Epithelial cell of proximal tubule (primary cell): ENCODE data around the gene INTS7. TPM values are rescaled to one million over a fixed set of nuclear protein-coding genes. Genes with fewer than 3 reads are reported as not detected.
"Not testable (repeated sequence)": the region's sequence is repeated elsewhere in the genome, so short reads cannot be mapped to it uniquely, and the experiment has no call there.

Experiments
- DNase-seq: peaks from one replicate; pipeline ENCODE4 v3.0.0-alpha.2; 2011; ENCODE audit warnings: low read depth
- H3K4me3 ChIP-seq: 2 replicates; pipeline ENCODE4 v1.5.1; 2011; ENCODE audit warnings: low read depth, mild to moderate bottlenecking, low read length
- total RNA-seq: library from RNA; depleted of rRNA; stranded (reverse); fragments of >200 nt; gene quantifications from 2 replicates; pipeline ENCODE4 v1.2.3, GENCODE V29; 2015
- TF ChIP-seq, protein P1 (sequence below): conservative IDR thresholded peaks from 2 replicates; pipeline ENCODE4 v1.5.1; 2012; ENCODE audit warnings: low read depth, mild to moderate bottlenecking, low read length

The INTS7 gene
- total RNA-seq, 1 donor from 2014 or later: 17.8 TPM

- H3K4me3 ChIP-seq: no peak overlapping the region
- DNase-seq: no peak
- TF ChIP-seq, protein P1, sequence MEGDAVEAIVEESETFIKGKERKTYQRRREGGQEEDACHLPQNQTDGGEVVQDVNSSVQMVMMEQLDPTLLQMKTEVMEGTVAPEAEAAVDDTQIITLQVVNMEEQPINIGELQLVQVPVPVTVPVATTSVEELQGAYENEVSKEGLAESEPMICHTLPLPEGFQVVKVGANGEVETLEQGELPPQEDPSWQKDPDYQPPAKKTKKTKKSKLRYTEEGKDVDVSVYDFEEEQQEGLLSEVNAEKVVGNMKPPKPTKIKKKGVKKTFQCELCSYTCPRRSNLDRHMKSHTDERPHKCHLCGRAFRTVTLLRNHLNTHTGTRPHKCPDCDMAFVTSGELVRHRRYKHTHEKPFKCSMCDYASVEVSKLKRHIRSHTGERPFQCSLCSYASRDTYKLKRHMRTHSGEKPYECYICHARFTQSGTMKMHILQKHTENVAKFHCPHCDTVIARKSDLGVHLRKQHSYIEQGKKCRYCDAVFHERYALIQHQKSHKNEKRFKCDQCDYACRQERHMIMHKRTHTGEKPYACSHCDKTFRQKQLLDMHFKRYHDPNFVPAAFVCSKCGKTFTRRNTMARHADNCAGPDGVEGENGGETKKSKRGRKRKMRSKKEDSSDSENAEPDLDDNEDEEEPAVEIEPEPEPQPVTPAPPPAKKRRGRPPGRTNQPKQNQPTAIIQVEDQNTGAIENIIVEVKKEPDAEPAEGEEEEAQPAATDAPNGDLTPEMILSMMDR: no peak
These were observed 28.2 kb downstream of the INTS7 start for GRCh38 chr1:212007178-212007577.

- DNase-seq: no peak
- H3K4me3 ChIP-seq: no peak overlapping the region
These were observed 30.3 kb downstream of the INTS7 start for GRCh38 chr1:212004895-212005608.

DNA sequence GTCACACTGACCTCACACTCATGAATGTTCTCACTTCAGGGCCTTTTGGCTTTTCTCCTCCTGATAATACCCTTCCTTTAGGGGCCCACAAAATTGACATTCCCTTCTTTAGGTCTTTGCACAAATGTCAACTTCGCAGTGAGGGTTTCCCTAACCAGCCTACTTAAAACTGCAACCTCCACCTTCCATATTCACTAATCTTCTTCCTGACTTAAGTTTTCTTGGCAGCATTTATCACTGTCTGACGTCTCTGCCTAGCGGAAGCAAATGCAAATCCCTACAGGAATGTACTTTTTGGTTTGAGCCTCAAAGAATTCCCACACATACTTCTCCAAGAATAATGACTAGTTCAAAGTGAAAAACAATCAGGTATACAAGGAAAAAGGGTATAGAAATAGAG is 32.8 kb downstream of the INTS7 start:
- TF ChIP-seq, protein P1: no peak
- no peak for DNase-seq
- H3K4me3 ChIP-seq: no peak overlapping the region

More at GRCh38 chr1:212004895-212005608, 30.3 kb downstream of the INTS7 start:
- TF ChIP-seq, protein P1: no peak

DNA sequence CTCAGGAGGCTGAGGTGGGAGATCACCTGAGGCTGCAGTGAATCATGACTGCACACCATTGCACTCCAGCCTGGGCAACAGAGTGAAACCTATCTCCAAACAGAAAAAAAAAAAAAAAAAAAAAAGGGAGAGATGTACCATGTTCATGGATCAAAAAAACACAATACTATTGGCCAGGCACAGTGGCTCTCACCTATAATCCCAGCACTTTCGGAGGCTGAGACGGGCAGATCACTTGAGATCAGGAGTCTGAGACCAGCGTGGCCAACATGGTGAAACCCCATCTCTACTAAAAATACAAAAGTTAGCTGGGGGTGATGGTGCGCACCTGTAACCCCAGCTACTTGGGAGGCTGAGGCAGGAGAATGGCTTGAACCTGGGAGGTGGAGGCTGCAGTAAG is 37.9 kb downstream of the INTS7 start:
- not testable (repeated sequence) for DNase-seq, H3K4me3 ChIP-seq

DNA sequence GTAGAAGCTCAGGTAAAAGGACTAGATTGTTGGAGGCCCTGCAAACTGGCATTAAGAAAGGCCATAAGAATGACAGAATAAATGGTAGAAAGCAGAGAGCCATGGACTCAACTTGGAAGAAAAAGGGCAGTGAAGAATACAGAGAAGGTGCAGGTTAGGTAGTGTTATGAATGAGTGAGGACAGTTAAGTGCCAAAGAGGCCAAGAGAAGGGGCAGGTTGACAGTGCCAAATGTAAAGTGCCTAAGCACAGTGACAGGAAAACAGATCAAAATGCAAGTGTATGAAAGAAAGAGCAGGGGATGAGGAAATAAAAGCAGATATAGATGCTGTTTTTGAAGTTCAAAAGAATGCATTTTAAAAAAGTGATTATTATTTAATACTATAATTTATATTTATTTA is 43.7 kb downstream of the INTS7 start:
- no peak overlapping the region for H3K4me3 ChIP-seq
- TF ChIP-seq, protein P1: no peak
- no peak for DNase-seq

GRCh38 chr1:211986628-211987254 is 48.6 kb downstream of the INTS7 start:
- H3K4me3 ChIP-seq: no peak overlapping the region
- TF ChIP-seq, protein P1: no peak
- no peak for DNase-seq

DNA sequence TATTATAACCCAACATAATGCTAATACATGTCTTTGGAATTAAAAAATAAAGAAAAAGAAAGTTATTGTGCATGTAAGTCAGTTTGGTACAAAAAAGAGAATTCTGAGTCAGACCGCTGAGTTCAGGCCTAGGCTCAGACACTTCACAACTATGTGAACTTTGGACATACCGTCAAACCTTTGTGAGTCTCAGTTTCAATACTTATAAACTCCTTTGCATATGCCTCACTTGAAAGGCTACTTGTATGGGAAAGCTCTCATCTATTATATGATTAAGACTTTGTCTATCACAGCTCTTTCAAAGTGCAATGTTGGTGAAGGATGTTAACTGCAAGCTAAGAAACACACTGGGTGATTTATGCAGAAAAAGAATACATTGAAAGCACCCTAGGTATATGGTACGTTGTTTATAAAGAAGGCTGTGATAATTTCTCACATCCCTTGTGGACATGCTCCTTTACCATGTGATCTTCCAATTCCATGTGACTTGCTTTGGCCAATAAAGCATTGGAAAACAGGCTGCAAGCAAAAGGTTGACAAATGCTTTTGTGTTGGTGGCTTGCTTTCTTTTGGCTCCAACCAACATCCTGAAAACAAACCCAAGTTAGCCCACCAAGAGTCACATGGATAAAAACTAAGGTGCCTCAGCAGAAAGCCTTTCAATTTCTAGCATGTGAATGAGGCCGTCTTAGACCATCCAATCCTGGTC is 49.6 kb downstream of the INTS7 start:
- TF ChIP-seq, protein P1: no peak
- no peak overlapping the region for H3K4me3 ChIP-seq
- no peak for DNase-seq
